ENCODE data around the gene COQ10A. TPM values are rescaled to one million over a fixed set of nuclear protein-coding genes. Genes with fewer than 3 reads are reported as not detected.
A peak's percentile ranks its signal among the peaks of the same experiment; 100 is the strongest.

The COQ10A gene
- total RNA-seq, 4 donors from 2014 or later = 2.8 to 11.0 (median 5.8) TPM

DNA sequence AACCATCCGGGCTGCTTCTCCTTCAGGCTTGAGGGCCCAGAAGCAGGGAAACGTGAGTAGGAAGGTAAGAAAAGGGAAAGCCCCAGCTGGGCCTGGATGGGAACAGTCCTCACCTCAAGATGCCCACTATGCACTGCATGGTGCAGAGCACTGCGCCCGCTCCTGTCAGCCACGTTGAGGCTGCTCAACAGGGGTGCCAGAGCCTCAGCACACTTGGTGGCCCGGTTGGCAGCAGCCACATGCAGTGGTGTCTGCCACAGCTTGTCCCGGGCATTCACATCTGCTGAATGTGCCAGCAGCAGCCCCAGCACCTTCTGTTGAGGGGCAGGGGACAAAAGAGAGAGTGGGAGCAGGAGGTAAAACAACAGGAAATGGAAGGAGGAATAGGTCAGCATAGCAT is 11.1 kb upstream of the COQ10A start:
- WGBS, 2 donors = 72 to 76% methylated on average over 7 of the region's 7 CpGs
- no peak overlapping the region for H3K4me3 ChIP-seq (ENCODE audit: low read depth, poor library complexity, severe bottlenecking)
- DNase-seq (ENCODE audit: low spot score in 2 of 2) = no peak
- TF ChIP-seq CTCF (IDR thresholded peaks at IDR 0.05) = no peak
- no peak for TF ChIP-seq POLR2A (IDR thresholded peaks at IDR 0.05)
- intact Hi-C loops (cut with DNase I; ENCODE audit: low total_unique reads) = no loop called here

DNA sequence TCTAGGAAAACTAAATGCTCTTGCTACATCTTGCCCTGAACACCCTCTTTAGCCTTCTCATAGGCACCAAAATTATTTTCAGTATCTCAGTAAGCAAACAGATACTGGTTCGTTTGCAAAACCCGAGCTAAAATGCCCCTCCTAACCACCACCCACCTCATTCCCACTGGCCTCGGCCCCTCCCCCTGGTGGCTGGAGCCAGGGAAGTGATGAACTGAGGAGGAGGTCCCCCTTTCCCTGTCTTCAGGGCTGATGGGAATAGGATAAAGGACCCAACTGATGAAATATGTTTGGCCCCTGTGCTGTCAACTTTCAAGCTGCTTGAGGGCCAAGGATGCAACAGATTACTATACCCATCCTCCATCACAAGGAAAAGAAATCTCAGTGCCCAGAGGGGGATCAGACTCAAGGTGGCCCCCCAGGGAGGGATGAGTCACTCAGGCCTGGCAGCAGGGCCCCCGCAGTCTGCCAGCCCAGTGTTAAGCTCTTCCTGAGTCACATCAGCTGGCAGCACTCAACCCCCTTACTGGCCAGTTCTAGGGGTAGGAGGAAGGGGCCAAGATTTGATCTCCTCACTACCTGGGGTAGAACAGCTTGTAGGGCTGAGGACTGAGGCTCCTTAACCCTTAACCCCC is 10.3 kb upstream of the COQ10A start:
- 47 to 48% methylated on average over 4 of the region's 4 CpGs for WGBS, 2 donors

DNA sequence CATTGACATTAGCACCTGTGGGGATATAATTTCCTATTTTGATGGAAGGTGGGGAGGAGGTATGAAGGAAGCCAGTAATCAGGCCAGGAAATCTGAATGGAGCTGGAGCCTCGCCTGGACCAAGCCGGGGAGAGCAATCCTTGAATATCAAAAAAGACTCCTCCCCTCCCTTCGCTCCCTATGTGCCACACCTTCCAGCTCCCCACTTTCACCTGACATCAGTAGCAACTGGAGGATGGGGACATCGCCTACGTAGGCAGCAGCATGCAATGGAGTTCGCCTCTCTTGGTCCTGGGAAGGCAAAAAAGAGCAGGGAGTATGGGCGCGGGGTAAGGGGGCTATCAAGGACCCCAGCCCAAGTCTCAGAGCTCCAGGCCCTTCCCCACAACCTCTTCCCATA is 9.7 kb upstream of the COQ10A start:
- intact Hi-C loops (cut with DNase I; ENCODE audit: low total_unique reads) = no loop called here
- no peak overlapping the region for H3K4me3 ChIP-seq (ENCODE audit: low read depth, poor library complexity, severe bottlenecking)
- TF ChIP-seq POLR2A (IDR thresholded peaks at IDR 0.05) = no peak
- WGBS, 2 donors = 48 to 49% methylated on average over 8 of the region's 8 CpGs
- DNase-seq (ENCODE audit: low spot score in 2 of 2) = no peak

More for the DNA sequence above, 10.3 kb upstream of the COQ10A start:
- TF ChIP-seq CTCF (IDR thresholded peaks at IDR 0.05) = no peak
- no peak for TF ChIP-seq POLR2A (IDR thresholded peaks at IDR 0.05)
- H3K4me3 ChIP-seq (ENCODE audit: low read depth, poor library complexity, severe bottlenecking) = no peak overlapping the region
- no peak for DNase-seq (ENCODE audit: low spot score in 2 of 2)
- intact Hi-C loops (cut with DNase I; ENCODE audit: low total_unique reads) = no loop called here

- WGBS, 2 donors = 0 to 1% methylated on average over 23 to 27 of the region's 27 CpGs
- intact Hi-C loops (cut with DNase I; ENCODE audit: low total_unique reads) = no loop called here
- peak overlapping the region; percentile 63 for H3K4me3 ChIP-seq (ENCODE audit: low read depth, poor library complexity, severe bottlenecking)
- TF ChIP-seq CTCF (IDR thresholded peaks at IDR 0.05) (no peak), POLR2A (IDR thresholded peaks at IDR 0.05) (no peak)
- peak in 1 of 2 donors; percentile 86 for DNase-seq (ENCODE audit: low spot score in 2 of 2)
These were observed 9.2 kb upstream of the COQ10A start for GRCh38 chr12:56257491-56258067.

DNA sequence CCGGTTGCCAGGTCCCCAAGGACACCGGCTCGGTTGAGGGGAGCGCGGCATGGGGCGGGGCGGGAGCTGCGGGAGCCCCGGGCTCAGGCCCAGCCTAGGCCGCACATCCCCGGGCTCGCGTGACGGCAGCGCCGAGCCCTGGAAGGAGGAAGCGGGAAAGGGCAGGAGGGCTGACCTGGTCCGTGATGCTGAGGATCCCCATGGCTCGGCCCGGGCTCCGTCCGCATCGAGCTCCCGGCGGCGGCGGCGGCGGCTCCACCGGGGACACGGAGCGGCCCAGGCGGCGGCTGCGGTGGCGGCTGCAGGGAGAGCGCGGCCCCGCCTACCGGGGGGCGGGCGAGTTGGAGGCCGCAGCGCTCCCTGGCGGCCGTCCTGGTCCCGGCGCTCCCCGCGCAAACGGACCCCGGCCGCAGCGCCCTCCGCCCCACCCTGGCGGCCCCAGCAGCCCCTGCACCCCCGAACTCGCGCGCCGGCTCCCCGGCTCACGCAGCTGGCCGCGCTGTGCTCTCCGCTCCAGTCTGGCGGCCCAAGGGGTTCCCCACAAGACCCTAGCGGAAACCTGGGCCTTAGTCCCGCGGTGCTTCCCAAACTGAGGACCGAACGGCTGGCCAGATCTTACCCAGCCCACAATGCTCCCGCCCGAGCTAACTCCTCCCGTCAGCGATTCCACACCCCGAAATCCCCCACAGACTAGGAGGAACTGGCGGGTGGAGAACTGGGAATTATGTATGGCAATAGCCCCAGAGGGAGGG is 8.5 kb upstream of the COQ10A start, which contains the start of gene ANKRD52:
Gene ANKRD52 (minus strand): TSS at position 317 of the 752 bp plus-strand sequence. CDS start 115 bp downstream, at position 202.
- DNase-seq (ENCODE audit: low spot score in 2 of 2) = peak; percentile 52 to 93
- TF ChIP-seq CTCF (IDR thresholded peaks at IDR 0.05) (no peak), POLR2A (IDR thresholded peaks at IDR 0.05) (no peak)
- WGBS, 2 donors = 0% methylated on average over 16 to 41 of the region's 78 CpGs
- intact Hi-C loops (cut with DNase I; ENCODE audit: low total_unique reads) = no loop called here
- H3K4me3 ChIP-seq (ENCODE audit: low read depth, poor library complexity, severe bottlenecking) = peak within 1 kb of the TSS; percentile 63

DNA sequence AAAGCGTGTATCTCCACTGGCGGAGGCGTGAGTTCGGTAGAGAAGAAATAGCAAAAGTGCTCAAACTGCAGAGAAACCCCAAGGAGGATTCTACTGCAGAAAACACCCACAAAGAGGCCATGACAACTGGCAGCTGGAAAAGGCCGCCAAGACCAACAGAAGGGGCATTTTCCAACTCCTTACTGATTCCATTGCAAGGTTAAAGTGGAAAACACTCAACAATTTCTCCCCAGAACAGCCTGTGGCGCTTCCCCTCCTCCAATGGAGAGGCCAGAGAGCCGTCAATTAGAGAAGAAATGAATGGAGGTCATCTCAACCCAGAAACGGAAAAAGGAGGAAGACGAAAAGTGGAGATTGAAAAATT is 7.9 kb upstream of the COQ10A start:
- DNase-seq (ENCODE audit: low spot score in 2 of 2) = no peak
- H3K4me3 ChIP-seq (ENCODE audit: low read depth, poor library complexity, severe bottlenecking) = peak overlapping the region; percentile 63
- intact Hi-C loops (cut with DNase I; ENCODE audit: low total_unique reads) = no loop called here
- WGBS, 2 donors = 6% methylated on average over 9 of the region's 9 CpGs
- TF ChIP-seq POLR2A (IDR thresholded peaks at IDR 0.05) (no peak), CTCF (IDR thresholded peaks at IDR 0.05) (no peak)

All from lower leg skin (tissue), 4 donors.